Measurements from ENCODE around the gene NLRC4. TPM values are rescaled to one million over a fixed set of nuclear protein-coding genes. Genes with fewer than 3 reads are reported as not detected.

NLRC4 gene
- total RNA-seq, 1 experiment from 2014 or later: not detected

DNA sequence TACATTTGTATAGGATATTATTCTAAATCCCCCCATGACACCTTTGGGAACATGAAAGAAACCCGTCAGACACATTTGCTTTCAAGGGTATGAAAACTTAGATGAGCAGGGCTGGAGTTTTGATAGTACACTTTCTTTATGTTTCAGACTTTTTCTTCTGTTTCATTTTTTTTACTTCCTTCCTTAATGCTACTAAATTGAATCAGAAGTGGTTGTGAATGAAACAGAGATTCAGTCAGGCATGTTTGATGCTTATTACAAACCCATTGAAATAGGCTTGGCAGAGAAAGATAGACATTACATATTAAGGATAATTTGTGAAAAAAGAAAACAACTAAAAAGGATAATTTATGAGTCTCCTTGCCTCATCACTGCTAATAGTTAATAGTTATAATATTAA is 72.3 kb downstream of the NLRC4 start:
- Histone ChIP-seq H3K9me3 (ENCODE audit: low read depth, low read length, poor library complexity, severe bottlenecking) (no peaks in the 10 kb centered on the region), H3K27me3 (replicated peaks; ENCODE audit: insufficient read depth, low read depth, low read length, poor library complexity) (no peaks in the 10 kb centered on the region), H3K27ac (ENCODE audit: low read depth, low read length, poor library complexity, severe bottlenecking) (no peak overlapping the region), H3K4me3 (ENCODE audit: low read depth, low read length, poor library complexity, severe bottlenecking) (no peak overlapping the region), H3K4me1 (ENCODE audit: insufficient read depth, low read length, poor library complexity, severe bottlenecking) (no peaks in the 10 kb centered on the region), H3K36me3 (ENCODE audit: insufficient read depth, low read length, poor library complexity, severe bottlenecking) (peaks cover 2% of the 10 kb centered on the region)
- CTCF ChIA-PET: no interaction called here
- TF ChIP-seq EZH2 (IDR thresholded peaks at IDR 0.05; ENCODE audit: borderline replicate concordance, low read depth, low read length, poor library complexity, severe bottlenecking): no peak
- TF ChIP-seq, protein P1, sequence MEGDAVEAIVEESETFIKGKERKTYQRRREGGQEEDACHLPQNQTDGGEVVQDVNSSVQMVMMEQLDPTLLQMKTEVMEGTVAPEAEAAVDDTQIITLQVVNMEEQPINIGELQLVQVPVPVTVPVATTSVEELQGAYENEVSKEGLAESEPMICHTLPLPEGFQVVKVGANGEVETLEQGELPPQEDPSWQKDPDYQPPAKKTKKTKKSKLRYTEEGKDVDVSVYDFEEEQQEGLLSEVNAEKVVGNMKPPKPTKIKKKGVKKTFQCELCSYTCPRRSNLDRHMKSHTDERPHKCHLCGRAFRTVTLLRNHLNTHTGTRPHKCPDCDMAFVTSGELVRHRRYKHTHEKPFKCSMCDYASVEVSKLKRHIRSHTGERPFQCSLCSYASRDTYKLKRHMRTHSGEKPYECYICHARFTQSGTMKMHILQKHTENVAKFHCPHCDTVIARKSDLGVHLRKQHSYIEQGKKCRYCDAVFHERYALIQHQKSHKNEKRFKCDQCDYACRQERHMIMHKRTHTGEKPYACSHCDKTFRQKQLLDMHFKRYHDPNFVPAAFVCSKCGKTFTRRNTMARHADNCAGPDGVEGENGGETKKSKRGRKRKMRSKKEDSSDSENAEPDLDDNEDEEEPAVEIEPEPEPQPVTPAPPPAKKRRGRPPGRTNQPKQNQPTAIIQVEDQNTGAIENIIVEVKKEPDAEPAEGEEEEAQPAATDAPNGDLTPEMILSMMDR (conservative IDR thresholded peaks at IDR 0.05; ENCODE audit: low read depth, low read length): no peak
- POLR2A ChIA-PET (ENCODE audit: low non-redundant PET): no interaction called here
- BruUV-seq (replicated peaks): no TSS peak
- DNase-seq (ENCODE audit: low spot score): no peak
- intact Hi-C loops (cut with micrococcal nuclease; ENCODE audit: unreplicated experiment): no loop called here

DNA sequence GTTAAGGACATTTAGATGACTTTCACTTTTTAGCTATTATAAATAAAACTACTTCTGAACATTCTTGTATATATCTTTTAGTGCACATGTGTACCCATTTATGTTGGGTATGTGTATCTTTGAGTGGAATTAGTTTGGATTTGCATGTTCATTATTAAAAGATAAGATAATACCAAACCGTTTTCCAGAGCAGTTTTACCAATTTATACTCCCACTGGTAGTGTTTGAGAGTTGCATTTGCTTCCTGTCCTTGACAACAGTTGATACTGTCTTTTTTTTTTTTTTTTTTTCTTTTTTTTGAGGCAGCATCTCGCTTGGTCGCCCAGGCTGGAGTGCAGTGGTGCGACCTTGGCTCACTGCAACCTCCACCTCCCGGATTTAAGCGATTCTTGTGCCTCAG is 75.7 kb downstream of the NLRC4 start:
- CTCF ChIA-PET: no interaction called here
- POLR2A ChIA-PET (ENCODE audit: low non-redundant PET): no interaction called here
- TF ChIP-seq EZH2 (IDR thresholded peaks at IDR 0.05; ENCODE audit: borderline replicate concordance, low read depth, low read length, poor library complexity, severe bottlenecking): no peak
- TF ChIP-seq, protein P1 (conservative IDR thresholded peaks at IDR 0.05; ENCODE audit: low read depth, low read length): no peak
- intact Hi-C loops (cut with micrococcal nuclease; ENCODE audit: unreplicated experiment): no loop called here
- Histone ChIP-seq H3K27me3 (replicated peaks; ENCODE audit: insufficient read depth, low read depth, low read length, poor library complexity) (no peaks in the 10 kb centered on the region), H3K4me3 (ENCODE audit: low read depth, low read length, poor library complexity, severe bottlenecking) (no peak overlapping the region), H3K27ac (ENCODE audit: low read depth, low read length, poor library complexity, severe bottlenecking) (no peak overlapping the region), H3K9me3 (ENCODE audit: low read depth, low read length, poor library complexity, severe bottlenecking) (no peaks in the 10 kb centered on the region), H3K36me3 (ENCODE audit: insufficient read depth, low read length, poor library complexity, severe bottlenecking) (peaks cover 5% of the 10 kb centered on the region), H3K4me1 (ENCODE audit: insufficient read depth, low read length, poor library complexity, severe bottlenecking) (no peaks in the 10 kb centered on the region)
- BruUV-seq (replicated peaks): no TSS peak
- DNase-seq (ENCODE audit: low spot score): no peak

DNA sequence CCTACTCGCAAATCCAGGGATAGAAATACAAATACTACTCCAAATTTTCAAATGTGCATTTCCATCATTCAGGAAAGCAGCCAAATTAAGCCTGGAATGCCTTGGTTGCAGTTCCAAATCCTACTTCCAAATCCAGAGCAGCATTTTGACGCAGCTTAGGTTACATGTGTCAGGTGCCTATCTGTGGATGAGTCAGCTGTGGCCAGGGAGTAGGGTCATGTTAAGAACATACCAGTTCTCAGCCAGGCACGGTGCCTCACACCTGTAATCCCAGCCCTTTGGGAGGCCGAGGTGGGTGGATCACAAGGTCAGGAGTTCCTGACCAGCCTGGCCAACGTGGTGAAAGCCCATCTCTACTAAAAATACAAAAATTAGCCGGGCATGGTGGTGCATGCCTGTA is 82.0 kb downstream of the NLRC4 start:
- no peak for DNase-seq (ENCODE audit: low spot score)
- POLR2A ChIA-PET (ENCODE audit: low non-redundant PET): no interaction called here
- H3K27me3 ChIP-seq (replicated peaks; ENCODE audit: insufficient read depth, low read depth, low read length, poor library complexity): no peaks in the 10 kb centered on the region
- H3K4me3 ChIP-seq (ENCODE audit: low read depth, low read length, poor library complexity, severe bottlenecking): no peak overlapping the region
- H3K27ac ChIP-seq (ENCODE audit: low read depth, low read length, poor library complexity, severe bottlenecking): no peak overlapping the region
- no peaks in the 10 kb centered on the region for H3K9me3 ChIP-seq (ENCODE audit: low read depth, low read length, poor library complexity, severe bottlenecking)
- CTCF ChIA-PET: no interaction called here
- H3K36me3 ChIP-seq (ENCODE audit: insufficient read depth, low read length, poor library complexity, severe bottlenecking): peaks cover 5% of the 10 kb centered on the region
- intact Hi-C loops (cut with micrococcal nuclease; ENCODE audit: unreplicated experiment): no loop called here
- H3K4me1 ChIP-seq (ENCODE audit: insufficient read depth, low read length, poor library complexity, severe bottlenecking): no peaks in the 10 kb centered on the region
- TF ChIP-seq, protein P1 (conservative IDR thresholded peaks at IDR 0.05; ENCODE audit: low read depth, low read length): no peak
- no peak for TF ChIP-seq EZH2 (IDR thresholded peaks at IDR 0.05; ENCODE audit: borderline replicate concordance, low read depth, low read length, poor library complexity, severe bottlenecking)
- BruUV-seq (replicated peaks): no TSS peak

Other genes with a start within 250 kb of the NLRC4 start
- gene DPY30, start 225.1 kb downstream of the NLRC4 start, total RNA-seq (2021): 90.8 and 96.2 TPM in 2 replicates
- 40.2 and 40.6 TPM in 2 replicates for gene SPAST, start 201.3 kb downstream of the NLRC4 start, total RNA-seq (2021)
- gene SLC30A6, start 99.0 kb downstream of the NLRC4 start, total RNA-seq (2021): 23.0 and 23.3 TPM in 2 replicates
- gene YIPF4, start 13.0 kb upstream of the NLRC4 start, total RNA-seq (2021): 39.9 and 40.7 TPM in 2 replicates
- 73.5 and 75.9 TPM in 2 replicates for gene BIRC6, start 92.1 kb upstream of the NLRC4 start, total RNA-seq (2021)

All from A673 (cell line).